GM12878 (cell line): Measurements from ENCODE around the gene REV3L. TPM values are rescaled to one million over a fixed set of nuclear protein-coding genes. Genes with fewer than 3 reads are reported as not detected.

Source experiments
- ATAC-seq: fragments of 200-7000 bp; cut with Tn5 transposase; 3 replicates; pipeline ENCODE4 v1.9.1; 2020; ENCODE audit warnings: mild to moderate bottlenecking, moderate library complexity
- BruUV-seq: library from RNA; stranded (reverse); fragments of 400-500 nt; replicated peaks from 2 replicates; lab custom pipeline; 2021; lab: Mats Ljungman, UMichigan
- CTCF ChIA-PET: fragments of 300-600 bp; sonication (Branson Sonifier 250); formaldehyde crosslinking; extraction: SDS; loops from one replicate; lab custom pipeline; 2021; ENCODE audit warnings: inconsistent platforms; lab: Yijun Ruan, JAX
- POLR2A ChIA-PET: fragments of 350-600 bp; formaldehyde crosslinking; extraction: SDS; loops from one replicate; lab custom pipeline; 2021; ENCODE audit warnings: inconsistent platforms; lab: Charles Lee
- RAD21 ChIA-PET: fragments of 300-600 bp; sonication (Branson Sonifier 250); formaldehyde crosslinking; loops from one replicate; lab custom pipeline; 2023; ENCODE audit warnings: antibody characterized with exemption; ENCODE audit not compliant: unreplicated experiment; lab: Charles Lee
- SMC1A ChIA-PET: fragments of 300-600 bp; sonication (Branson Sonifier 250); formaldehyde crosslinking; loops from one replicate; lab custom pipeline; 2023; ENCODE audit not compliant: unreplicated experiment, uncharacterized antibody; lab: Charles Lee
- DNase-seq: peaks from one replicate; pipeline ENCODE4 v3.0.0-alpha.2; 2011; ENCODE audit warnings: low read depth, low spot score
- FAIRE-seq: peaks from 3 replicates; lab custom pipeline; 2011; peaks lifted over from hg19 to GRCh38; lab: Jason Lieb, UNC
- H2AFZ ChIP-seq: 2 replicates; pipeline ENCODE4 v1.6.0; 2011; ENCODE audit warnings: low read depth, low read length, control low read depth; ENCODE audit not compliant: control insufficient read depth
- H3K27ac ChIP-seq: 2 replicates; pipeline ENCODE4 v1.5.1; 2011; ENCODE audit warnings: control low read depth; ENCODE audit not compliant: control insufficient read depth, insufficient read depth
- H3K27me3 ChIP-seq, 2 experiments: replicated peaks in 1 of 2; 2 replicates each; pipeline versions ENCODE4 v1.6.0 to v1.6.1; 2011; ENCODE audit warnings: low read length in 1 of 2; ENCODE audit not compliant: control insufficient read depth in 2 of 2, insufficient read depth in 2 of 2
- H3K36me3 ChIP-seq, 2 experiments: 2 replicates each; pipeline ENCODE4 v1.5.1; 2011; ENCODE audit warnings: low read length in 1 of 2; ENCODE audit not compliant: control insufficient read depth in 2 of 2, insufficient read depth in 2 of 2
- H3K4me1 ChIP-seq: 2 replicates; pipeline ENCODE4 v1.6.1; 2011; ENCODE audit warnings: mild to moderate bottlenecking, low read length, moderate library complexity, mixed read lengths; ENCODE audit not compliant: control insufficient read depth, insufficient read depth
- H3K4me2 ChIP-seq: 2 replicates; pipeline ENCODE4 v1.6.0; 2011; ENCODE audit warnings: control low read depth; ENCODE audit not compliant: control insufficient read depth, insufficient read depth
- H3K4me3 ChIP-seq: fragments of 200-600 bp; sonication (generic); 2 replicates; pipeline ENCODE4 v1.5.1; 2016
- H3K79me2 ChIP-seq: 2 replicates; pipeline ENCODE4 v1.6.0; 2011; ENCODE audit warnings: low read length; ENCODE audit not compliant: control insufficient read depth, insufficient read depth
- H3K9ac ChIP-seq: 2 replicates; pipeline ENCODE4 v1.8.0; 2011; ENCODE audit warnings: low read length, control low read depth, mixed read lengths; ENCODE audit not compliant: control insufficient read depth, insufficient read depth
- H3K9me3 ChIP-seq: replicated peaks from 3 replicates; pipeline ENCODE4 v1.5.1; 2011; ENCODE audit warnings: mild to moderate bottlenecking, low read length; ENCODE audit not compliant: control insufficient read depth, insufficient read depth
- H4K20me1 ChIP-seq: 2 replicates; pipeline ENCODE4 v1.6.0; 2011; ENCODE audit not compliant: control insufficient read depth, insufficient read depth
- ATF2 ChIP-seq: IDR thresholded peaks from 2 replicates; pipeline ENCODE4 v1.6.1; 2012; ENCODE audit warnings: low read length, inconsistent platforms
- BHLHE40 ChIP-seq, 2 experiments: fragments of 450-650 bp in 1 of 2; IDR thresholded peaks; 2 replicates each; pipeline ENCODE4 v1.6.1; 2011 to 2017; ENCODE audit warnings: low read depth in 2 of 2, borderline replicate concordance in 1 of 2, improper control_type of control experiment in 1 of 2, low read length in 1 of 2, mild to moderate bottlenecking in 1 of 2
- CEBPZ ChIP-seq: fragments of 150-350 bp; IDR thresholded peaks from 2 replicates; pipeline ENCODE4 v1.6.1; 2016; ENCODE audit warnings: low read depth, low read length
- KLF5 ChIP-seq: fragments of 450-650 bp; IDR thresholded peaks from 2 replicates; pipeline ENCODE4 v1.6.1; 2014; ENCODE audit warnings: mild to moderate bottlenecking; ENCODE audit not compliant: partially characterized antibody
- MYC ChIP-seq: IDR thresholded peaks from 2 replicates; pipeline ENCODE4 v1.6.1; 2011; ENCODE audit warnings: mild to moderate bottlenecking, low read length, moderate library complexity, inconsistent platforms; ENCODE audit not compliant: insufficient read depth, insufficient replicate concordance, insufficient read length, severe bottlenecking
- NFYA ChIP-seq: IDR thresholded peaks from 2 replicates; pipeline ENCODE4 v1.6.1; 2011; ENCODE audit warnings: low read depth, mild to moderate bottlenecking, low read length, improper control_type of control experiment, borderline replicate concordance
- POLR2A ChIP-seq: IDR thresholded peaks from 2 replicates; pipeline ENCODE4 v1.6.1; 2011; ENCODE audit warnings: low read depth, mild to moderate bottlenecking, low read length
- RAD21 ChIP-seq: IDR thresholded peaks from 2 replicates; pipeline ENCODE4 v1.6.1; 2011; ENCODE audit warnings: mild to moderate bottlenecking, low read depth, low read length, moderate library complexity; ENCODE audit not compliant: insufficient read depth
- RB1 ChIP-seq: fragments of 450-650 bp; formaldehyde crosslinking; IDR thresholded peaks from 2 replicates; pipeline ENCODE4 v1.6.1; 2017; ENCODE audit warnings: mild to moderate bottlenecking, borderline replicate concordance
- REST ChIP-seq: IDR thresholded peaks from 2 replicates; pipeline ENCODE4 v1.6.1; 2012; ENCODE audit warnings: mild to moderate bottlenecking, low read depth, low read length
- TARDBP ChIP-seq: IDR thresholded peaks from 2 replicates; pipeline ENCODE4 v1.6.1; 2016; ENCODE audit warnings: borderline replicate concordance
- ZBTB33 ChIP-seq: fragments of 450-650 bp; IDR thresholded peaks from 2 replicates; pipeline ENCODE4 v1.6.1; 2017; ENCODE audit warnings: mild to moderate bottlenecking
- WGBS: methylation state at CpG from one replicate; pipeline ENCODE4 v1.1.6; 2016; ENCODE audit warnings: low lambda C conversion rate; ENCODE audit not compliant: insufficient replicate concordance, insufficient coverage; ENCODE audit errors: missing lambda C conversion rate; 5-methylcytosine and 5-hydroxymethylcytosine counted together
- in situ Hi-C: fragments of 300-500 bp; cut with MboI; formaldehyde crosslinking; loops from 9 replicates; pipeline ENCODE4 v1.14.3; 2018; ENCODE audit warnings: mixed read lengths
- intact Hi-C: fragments of 100-400 bp; cut with micrococcal nuclease; formaldehyde crosslinking; loops from one replicate; pipeline ENCODE4 v1.14.2; 2022; ENCODE audit not compliant: unreplicated experiment
- polyA plus RNA-seq, 11 experiments: library from polyadenylated mRNA; depleted of rRNA in 4 of 11; unstranded in 6 of 11; stranded (reverse) in 5 of 11; fragments of >200 nt; fragmentation: Nextera tagmentation in 4 of 11; fragmentation: Illumina TruSeq in 1 of 11; extraction: Ambion mirVana in 4 of 11; extraction: Trizol in 1 of 11; gene quantifications; 1 replicate in 1 of 11; 2 replicates in 10 of 11; pipeline versions ENCODE4 v1.2.1 to v1.2.3, GENCODE V29; 2011 to 2016; ENCODE audit warnings: inconsistent platforms in 2 of 11, missing spikeins in 2 of 11, low read depth in 1 of 11
- total RNA-seq, 4 experiments: library from RNA; depleted of rRNA in 3 of 4; stranded (reverse); fragments of >200 nt in 3 of 4; fragmentation: Illumina TruSeq in 1 of 4; extraction: Trizol in 1 of 4; gene quantifications; 2 replicates each; pipeline versions ENCODE4 v1.2.1 to v1.2.3, GENCODE V29; 2013 to 2021

REV3L gene
- total and polyA plus RNA-seq, 10 of the 15 experiments (the other 5 are each of a cell fraction or from before 2014, with no cell fraction given), result 7.6 to 33.6 (median 21.5) TPM

GRCh38 chr6:111517965-111518364, 34.9 kb upstream of the REV3L start (continued):
- TF ChIP-seq REST, result no peak
- TF ChIP-seq RAD21, result no peak
- TF ChIP-seq BHLHE40 (IDR thresholded peaks at IDR 0.05; ENCODE audit: borderline replicate concordance in 1 of 2, low read depth in 2 of 2, low read length in 1 of 2), result no peak
- no peak for TF ChIP-seq ZBTB33

GRCh38 chr6:111515259-111515658, 32.2 kb upstream of the REV3L start:
- ChIA-PET RAD21 (no interaction called here), CTCF (interaction anchor here (0.6 kb wide), 1 partner anchor 15 kb away, joined by 3 read pairs; no protein-coding TSS in a partner anchor), SMC1A (interaction anchor here (1.3 kb wide), 1 partner anchor 19 kb away, joined by 3 read pairs; no protein-coding TSS in a partner anchor), POLR2A (interaction anchor here (0.6 to 0.7 kb wide), 2 partner anchors 128 to 162 kb away, joined by 5 read pairs; no protein-coding TSS in a partner anchor)
- no peak for FAIRE-seq
- H4K20me1 ChIP-seq, result no peaks in the 10 kb centered on the region
- no peak overlapping the region for H3K4me3 ChIP-seq
- no peaks in the 10 kb centered on the region; a peak in 1 of 4 replicates for H3K36me3 ChIP-seq
- no peak overlapping the region for H3K9ac ChIP-seq
- intact Hi-C loops (no loop called here), in situ Hi-C loops (no loop called here)
- H3K9me3 ChIP-seq, result no peaks in the 10 kb centered on the region
- H3K27ac ChIP-seq, result no peak overlapping the region
- no peaks in the 10 kb centered on the region for H3K4me1 ChIP-seq
- BruUV-seq, result no TSS peak
- no peak for ATAC-seq
- H3K27me3 ChIP-seq, result no peaks in the 10 kb centered on the region
- H2AFZ ChIP-seq, result no peak overlapping the region
- no peaks in the 10 kb centered on the region for H3K79me2 ChIP-seq
- no peak overlapping the region for H3K4me2 ChIP-seq
- 58% methylated on average over 2 of the region's 2 CpGs for WGBS
- DNase-seq, result no peak
- TF ChIP-seq NFYA (no peak), CEBPZ (no peak), RB1 (no peak), ATF2 (no peak), TARDBP (no peak), MYC (no peak), KLF5 (no peak), POLR2A (no peak)
